IPS-NIHi11 (cell line): Measurements from ENCODE around the gene KYNU.
"Not testable (repeated sequence)": the region's sequence is repeated elsewhere in the genome, so short reads cannot be mapped to it uniquely, and the experiment has no call there.

ENCODE experiments used
- DNase-seq: peaks from one replicate; pipeline ENCODE4 v3.0.0; 2012; ENCODE audit warnings: mixed read lengths, low spot score

KYNU gene

GRCh38 chr2:142871396-142871795 lies 6.1 kb upstream of the KYNU start:
- DNase-seq = no peak

- DNase-seq = no peak
Observed at GRCh38 chr2:142872882-142873724, 4.4 kb upstream of the KYNU start.

- no peak for DNase-seq
Observed at GRCh38 chr2:142873831-142874287, 3.6 kb upstream of the KYNU start.

- DNase-seq = no peak
Observed at GRCh38 chr2:142874293-142874814, 3.1 kb upstream of the KYNU start.

GRCh38 chr2:142875010-142875409 lies 2.5 kb upstream of the KYNU start:
- no peak for DNase-seq

GRCh38 chr2:142875652-142876051 lies 1.8 kb upstream of the KYNU start:
- DNase-seq = no peak

GRCh38 chr2:142876423-142876822 lies 1.0 kb upstream of the KYNU start:
- no peak for DNase-seq

GRCh38 chr2:142878031-142878678 lies 691 bp downstream of the KYNU start:
- DNase-seq = no peak

GRCh38 chr2:142879151-142879550 lies 1.7 kb downstream of the KYNU start:
- DNase-seq = no peak

- no peak for DNase-seq
Observed at GRCh38 chr2:142880279-142880678, 2.8 kb downstream of the KYNU start.

GRCh38 chr2:142881619-142882018 lies 4.2 kb downstream of the KYNU start:
- no peak for DNase-seq

- not testable (repeated sequence) for DNase-seq
Observed at GRCh38 chr2:142882500-142882899, 5.0 kb downstream of the KYNU start.

GRCh38 chr2:142883526-142883925 lies 6.1 kb downstream of the KYNU start:
- no peak for DNase-seq

- DNase-seq = no peak
Observed at GRCh38 chr2:142885543-142885942, 8.1 kb downstream of the KYNU start.

- DNase-seq = no peak
Observed at GRCh38 chr2:142892715-142893114, 15.3 kb downstream of the KYNU start.

GRCh38 chr2:142893241-142893640 lies 15.8 kb downstream of the KYNU start:
- no peak for DNase-seq

- DNase-seq = no peak
Observed at GRCh38 chr2:142897807-142898206, 20.3 kb downstream of the KYNU start.

- DNase-seq = not testable (repeated sequence)
Observed at GRCh38 chr2:142900327-142900726, 22.9 kb downstream of the KYNU start.

- DNase-seq = no peak
Observed at GRCh38 chr2:142901780-142902179, 24.3 kb downstream of the KYNU start.

GRCh38 chr2:142903726-142904125 lies 26.3 kb downstream of the KYNU start:
- DNase-seq = not testable (repeated sequence)

GRCh38 chr2:142907653-142908052 lies 30.2 kb downstream of the KYNU start:
- no peak for DNase-seq

- no peak for DNase-seq
Observed at GRCh38 chr2:142914507-142915313, 37.2 kb downstream of the KYNU start.
